Measurements from ENCODE around the gene MEF2D. TPM values are rescaled to one million over a fixed set of nuclear protein-coding genes. Genes with fewer than 3 reads are reported as not detected.

Gene MEF2D
- total RNA-seq, 4 donors from 2014 or later, result 8.4 to 101 (median 35.1) TPM

GRCh38 chr1:156532374-156532773 lies 31.8 kb upstream of the MEF2D start:
- Histone ChIP-seq H3K36me3 (no peaks in the 10 kb centered on the region), H3K4me1 (no peaks in the 10 kb centered on the region), H3K27me3 (no peaks in the 10 kb centered on the region), H3K4me3 (no peak overlapping the region), H3K9me3 (no peaks in the 10 kb centered on the region), H3K27ac (no peak overlapping the region)
- DNase-seq, result no peak
- intact Hi-C loops (cut with DNase I; ENCODE audit: low total_unique reads), result no loop called here
- TF ChIP-seq POLR2A (IDR thresholded peaks at IDR 0.05), result no peak
- TF ChIP-seq, protein P1, sequence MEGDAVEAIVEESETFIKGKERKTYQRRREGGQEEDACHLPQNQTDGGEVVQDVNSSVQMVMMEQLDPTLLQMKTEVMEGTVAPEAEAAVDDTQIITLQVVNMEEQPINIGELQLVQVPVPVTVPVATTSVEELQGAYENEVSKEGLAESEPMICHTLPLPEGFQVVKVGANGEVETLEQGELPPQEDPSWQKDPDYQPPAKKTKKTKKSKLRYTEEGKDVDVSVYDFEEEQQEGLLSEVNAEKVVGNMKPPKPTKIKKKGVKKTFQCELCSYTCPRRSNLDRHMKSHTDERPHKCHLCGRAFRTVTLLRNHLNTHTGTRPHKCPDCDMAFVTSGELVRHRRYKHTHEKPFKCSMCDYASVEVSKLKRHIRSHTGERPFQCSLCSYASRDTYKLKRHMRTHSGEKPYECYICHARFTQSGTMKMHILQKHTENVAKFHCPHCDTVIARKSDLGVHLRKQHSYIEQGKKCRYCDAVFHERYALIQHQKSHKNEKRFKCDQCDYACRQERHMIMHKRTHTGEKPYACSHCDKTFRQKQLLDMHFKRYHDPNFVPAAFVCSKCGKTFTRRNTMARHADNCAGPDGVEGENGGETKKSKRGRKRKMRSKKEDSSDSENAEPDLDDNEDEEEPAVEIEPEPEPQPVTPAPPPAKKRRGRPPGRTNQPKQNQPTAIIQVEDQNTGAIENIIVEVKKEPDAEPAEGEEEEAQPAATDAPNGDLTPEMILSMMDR (IDR thresholded peaks at IDR 0.05), result no peak

- H3K27ac ChIP-seq, result no peak overlapping the region
- H3K36me3 ChIP-seq, result no peaks in the 10 kb centered on the region
- no peaks in the 10 kb centered on the region for H3K9me3 ChIP-seq
- TF ChIP-seq, protein P1 (IDR thresholded peaks at IDR 0.05), result no peak
- TF ChIP-seq POLR2A (IDR thresholded peaks at IDR 0.05), result no peak
- intact Hi-C loops (cut with DNase I; ENCODE audit: low total_unique reads), result no loop called here
- no peaks in the 10 kb centered on the region for H3K4me1 ChIP-seq
- no peak overlapping the region for H3K4me3 ChIP-seq
- no peaks in the 10 kb centered on the region for H3K27me3 ChIP-seq
- DNase-seq, result no peak
These were observed 29.4 kb upstream of the MEF2D start for GRCh38 chr1:156530006-156530405.

- no peaks in the 10 kb centered on the region for H3K9me3 ChIP-seq
- no peak for TF ChIP-seq POLR2A (IDR thresholded peaks at IDR 0.05)
- TF ChIP-seq, protein P1 (IDR thresholded peaks at IDR 0.05), result no peak
- no peaks in the 10 kb centered on the region for H3K4me1 ChIP-seq
- intact Hi-C loops (cut with DNase I; ENCODE audit: low total_unique reads), result no loop called here
- no peaks in the 10 kb centered on the region for H3K36me3 ChIP-seq
- DNase-seq, result no peak
- H3K27me3 ChIP-seq, result no peaks in the 10 kb centered on the region
- no peak overlapping the region for H3K4me3 ChIP-seq
- no peak overlapping the region for H3K27ac ChIP-seq
These were observed 28.4 kb upstream of the MEF2D start for GRCh38 chr1:156528875-156529425.

DNA sequence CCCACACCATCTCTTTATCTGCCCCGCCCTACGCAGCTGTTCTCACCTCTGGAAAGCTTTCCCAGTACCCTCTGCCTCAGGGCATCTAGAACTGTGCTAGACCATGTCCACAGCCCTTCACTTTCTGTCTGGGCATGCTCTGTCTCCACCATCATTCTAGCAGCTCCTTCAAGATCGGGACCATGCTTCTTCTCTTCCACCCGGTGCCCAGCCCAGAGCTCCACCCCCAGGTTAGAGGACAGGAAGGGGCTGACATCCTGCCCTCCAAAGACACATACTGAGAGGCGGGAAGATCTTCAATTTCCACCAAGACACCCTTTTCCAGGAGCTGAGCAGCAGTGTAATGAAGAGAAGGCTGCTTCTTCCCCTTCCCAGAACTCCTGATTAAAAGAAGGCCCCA lies 27.7 kb upstream of the MEF2D start:
- intact Hi-C loops (cut with DNase I; ENCODE audit: low total_unique reads), result no loop called here
- Histone ChIP-seq H3K27ac (no peak overlapping the region), H3K9me3 (no peaks in the 10 kb centered on the region), H3K27me3 (no peaks in the 10 kb centered on the region), H3K36me3 (no peaks in the 10 kb centered on the region), H3K4me3 (no peak overlapping the region), H3K4me1 (no peaks in the 10 kb centered on the region)
- TF ChIP-seq, protein P1 (IDR thresholded peaks at IDR 0.05), result no peak
- TF ChIP-seq POLR2A (IDR thresholded peaks at IDR 0.05), result no peak
- DNase-seq, result no peak

DNA sequence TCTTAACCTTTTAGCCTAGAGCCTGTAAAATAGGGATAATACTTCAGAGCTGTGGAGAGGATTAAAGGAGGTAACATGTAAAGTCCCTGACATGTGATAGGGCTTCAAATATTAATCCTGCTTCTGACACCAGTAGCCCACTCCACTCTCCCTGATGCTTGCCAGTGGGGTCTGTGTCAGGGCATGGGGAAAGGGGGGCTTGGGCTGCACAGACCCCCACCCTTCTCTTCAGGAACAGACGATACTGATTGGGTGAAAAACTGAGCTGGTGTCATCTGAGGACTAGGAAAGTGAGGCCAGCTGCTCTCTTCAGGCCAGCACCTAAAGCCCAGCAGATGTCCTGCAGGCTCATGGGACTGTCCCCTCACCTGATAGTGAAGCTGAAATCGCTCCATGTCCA lies 27.0 kb upstream of the MEF2D start:
- no peak overlapping the region for H3K4me3 ChIP-seq
- no peaks in the 10 kb centered on the region for H3K27me3 ChIP-seq
- DNase-seq, result no peak
- no peak overlapping the region for H3K27ac ChIP-seq
- TF ChIP-seq, protein P1 (IDR thresholded peaks at IDR 0.05), result no peak
- no peak for TF ChIP-seq POLR2A (IDR thresholded peaks at IDR 0.05)
- intact Hi-C loops (cut with DNase I; ENCODE audit: low total_unique reads), result no loop called here
- H3K9me3 ChIP-seq, result no peaks in the 10 kb centered on the region
- no peaks in the 10 kb centered on the region for H3K36me3 ChIP-seq
- no peaks in the 10 kb centered on the region for H3K4me1 ChIP-seq

All from uterus (tissue), 4 donors.